Endothelial cell of umbilical vein (primary cell): Measurements from ENCODE around the gene DLG1. TPM values are rescaled to one million over a fixed set of nuclear protein-coding genes. Genes with fewer than 3 reads are reported as not detected.

Experiments used
- BruUV-seq: library from RNA; stranded (reverse); fragments of 400-500 nt; replicated peaks from 2 replicates; lab custom pipeline; 2021; lab: Mats Ljungman, UMichigan
- CTCF ChIA-PET: fragments of 300-600, 350-600 bp; sonication (Branson Sonifier 250); formaldehyde crosslinking; loops from one replicate; lab custom pipeline; 2021; ENCODE audit warnings: antibody characterized with exemption, inconsistent platforms; lab: Charles Lee
- POLR2A ChIA-PET: fragments of 300-600, 350-600 bp; sonication (Branson Sonifier 250); formaldehyde crosslinking; loops from one replicate; lab custom pipeline; 2021; ENCODE audit warnings: antibody characterized with exemption, inconsistent platforms; lab: Charles Lee
- DNase-seq: peaks from one replicate; pipeline ENCODE4 v3.0.0-alpha.2; 2011; ENCODE audit warnings: low read depth, low spot score
- FAIRE-seq: peaks from 2 replicates; lab custom pipeline; 2011; peaks lifted over from hg19 to GRCh38; lab: Jason Lieb, UNC
- H2AFZ ChIP-seq: 2 replicates; pipeline ENCODE4 v1.6.0; 2012; ENCODE audit warnings: low read depth, low read length, control low read depth, inconsistent platforms
- H3K27ac ChIP-seq: 2 replicates; pipeline ENCODE4 v1.5.1; 2011; ENCODE audit warnings: low read depth, mild to moderate bottlenecking, control low read depth, low read length, moderate library complexity; ENCODE audit not compliant: insufficient read depth
- H3K27me3 ChIP-seq, 2 experiments: 2 replicates each; pipeline versions ENCODE4 v1.6.0 to v1.6.1; 2011; ENCODE audit warnings: low read length in 2 of 2, mixed read lengths in 1 of 2; ENCODE audit not compliant: control insufficient read depth in 2 of 2, insufficient read depth in 2 of 2
- H3K36me3 ChIP-seq, 2 experiments: 2 replicates in 1 of 2; 3 replicates in 1 of 2; pipeline ENCODE4 v1.5.1; 2011; ENCODE audit warnings: low read length in 2 of 2, mild to moderate bottlenecking in 1 of 2, moderate library complexity in 1 of 2; ENCODE audit not compliant: control insufficient read depth in 2 of 2, insufficient read depth in 2 of 2; ENCODE audit errors: extremely low read depth in 1 of 2
- H3K4me1 ChIP-seq: 3 replicates; pipeline ENCODE4 v1.5.1; 2011; ENCODE audit warnings: mild to moderate bottlenecking, low read length; ENCODE audit not compliant: control insufficient read depth, insufficient read depth; ENCODE audit errors: extremely low read depth
- H3K4me2 ChIP-seq: 2 replicates; pipeline ENCODE4 v1.6.1; 2011; ENCODE audit warnings: low read length, control low read depth, mixed read lengths; ENCODE audit not compliant: insufficient read depth
- H3K4me3 ChIP-seq, 3 experiments: fragments of 200-600 bp in 1 of 3; sonication (generic), shearing (Covaris generic) in 1 of 3; replicated peaks in 1 of 3; 2 replicates each; pipeline ENCODE4 v1.5.1; 2011 to 2016; ENCODE audit warnings: control low read depth in 3 of 3, low read length in 3 of 3, mild to moderate bottlenecking in 2 of 3, inconsistent platforms in 1 of 3, low read depth in 1 of 3, moderate library complexity in 1 of 3; ENCODE audit not compliant: insufficient read depth in 1 of 3
- H3K79me2 ChIP-seq: 2 replicates; pipeline ENCODE4 v1.6.0; 2012; ENCODE audit warnings: low read length, inconsistent platforms; ENCODE audit not compliant: control insufficient read depth, insufficient read depth
- H3K9ac ChIP-seq: replicated peaks from 2 replicates; pipeline ENCODE3; 2011; ENCODE audit warnings: low read length, control low read depth; ENCODE audit not compliant: insufficient read depth; ENCODE audit errors: extremely low read depth
- H3K9me1 ChIP-seq: replicated peaks from 3 replicates; pipeline ENCODE4 v1.6.0; 2011; ENCODE audit warnings: mild to moderate bottlenecking, low read length; ENCODE audit not compliant: control insufficient read depth, insufficient read depth; ENCODE audit errors: extremely low read depth
- H3K9me3 ChIP-seq: replicated peaks from 2 replicates; pipeline ENCODE4 v1.5.1; 2012; ENCODE audit warnings: low read length, inconsistent platforms; ENCODE audit not compliant: control insufficient read depth, insufficient read depth
- H4K20me1 ChIP-seq: replicated peaks from 2 replicates; pipeline ENCODE3; 2011; ENCODE audit warnings: mild to moderate bottlenecking, low read length; ENCODE audit not compliant: control insufficient read depth, insufficient read depth; ENCODE audit errors: extremely low read depth
- EZH2 ChIP-seq: IDR thresholded peaks from 2 replicates; pipeline ENCODE4 v1.6.1; 2012; ENCODE audit warnings: borderline replicate concordance, low read depth, mild to moderate bottlenecking, moderate library complexity, low read length, inconsistent platforms; ENCODE audit not compliant: severe bottlenecking
- FOS ChIP-seq: IDR thresholded peaks from 2 replicates; pipeline ENCODE4 v1.6.1; 2011; ENCODE audit warnings: mild to moderate bottlenecking, low read length, moderate library complexity, borderline replicate concordance; ENCODE audit not compliant: insufficient read depth
- GATA2 ChIP-seq: IDR thresholded peaks from 2 replicates; pipeline ENCODE4 v1.7.0; 2011; ENCODE audit warnings: low read depth, mild to moderate bottlenecking, moderate library complexity, mixed read lengths, low read length; ENCODE audit not compliant: insufficient read length, insufficient read depth
- JUN ChIP-seq: IDR thresholded peaks from 2 replicates; pipeline ENCODE4 v1.6.1; 2011; ENCODE audit warnings: borderline replicate concordance, low read depth; ENCODE audit not compliant: insufficient read length, insufficient read depth
- MYC ChIP-seq: IDR thresholded peaks from one replicate; pipeline ENCODE4 v1.6.1; 2011; ENCODE audit warnings: mild to moderate bottlenecking, low read depth, low read length
- POLR2A ChIP-seq: IDR thresholded peaks from 2 replicates; pipeline ENCODE4 v1.6.1; 2012; ENCODE audit warnings: low read depth, mild to moderate bottlenecking, control low read depth, low read length
- POLR2AphosphoS5 ChIP-seq: IDR thresholded peaks from 2 replicates; pipeline ENCODE4 v1.6.1; 2012; ENCODE audit warnings: low read depth, mild to moderate bottlenecking, control low read depth, low read length, moderate library complexity; ENCODE audit not compliant: insufficient read depth
- dilution Hi-C: fragments of 300-500 bp; cut with MboI; formaldehyde crosslinking; loops from one replicate; pipeline ENCODE4 v1.15.0; 2019; ENCODE audit warnings: low sequenced_read_pairs; ENCODE audit not compliant: extremely low pct_ligation_motif_present
- intact Hi-C: fragments of 100-400 bp; cut with micrococcal nuclease; formaldehyde crosslinking; loops from one replicate; pipeline ENCODE4 v1.10.0; 2022
- polyA plus RNA-seq, 4 experiments: library from polyadenylated mRNA; depleted of rRNA in 3 of 4; stranded (reverse) in 3 of 4; unstranded in 1 of 4; fragments of >200 nt; gene quantifications; 2 replicates each; pipeline versions ENCODE4 v1.2.1 to v1.2.3, GENCODE V29; 2011 to 2012; ENCODE audit warnings: missing spikeins in 1 of 4
- total RNA-seq: library from RNA; stranded (reverse); gene quantifications from 2 replicates; pipeline ENCODE4 v1.2.3, GENCODE V29; 2021
- TF ChIP-seq, protein P1 (sequence below): IDR thresholded peaks from 2 replicates; pipeline ENCODE4 v1.6.1; 2011; ENCODE audit not compliant: insufficient read depth, insufficient read length
- TF ChIP-seq, protein P2 (sequence below), 2 donors: IDR thresholded peaks; 1 replicate in 1 of 2; 2 replicates in 1 of 2; pipeline ENCODE4 v1.5.1; 2011; ENCODE audit warnings: low read length in 2 of 2, mild to moderate bottlenecking in 2 of 2, moderate library complexity in 2 of 2, control low read depth in 1 of 2, inconsistent platforms in 1 of 2, low read depth in 1 of 2; ENCODE audit not compliant: insufficient read depth in 1 of 2; ENCODE audit errors: extremely low read depth in 1 of 2

DLG1 gene
- total and polyA plus RNA-seq, 2 donors (not counting 3 experiments of a cell fraction or from before 2014, with no cell fraction given), result 26.5 to 80.1 TPM

DNA sequence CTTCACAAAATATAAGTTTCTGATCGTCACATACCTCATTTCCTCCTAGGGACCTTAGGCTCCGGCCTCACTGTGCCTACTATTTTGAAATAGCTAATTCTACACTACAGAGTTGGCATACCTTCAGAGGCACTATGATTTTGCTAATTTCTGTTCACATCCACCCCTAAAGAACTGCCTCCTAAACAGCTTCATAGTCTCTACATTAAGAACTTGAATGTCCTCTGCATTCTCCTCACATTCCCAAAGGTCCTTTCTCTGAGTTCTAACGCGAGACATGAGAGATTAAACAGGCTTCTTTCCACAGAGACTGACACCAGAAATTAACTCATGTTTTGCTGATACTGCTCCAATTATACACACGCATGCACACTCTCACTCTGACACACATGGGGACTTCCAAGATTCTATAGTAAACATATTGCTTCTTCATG lies 75.5 kb downstream of the DLG1 start:
- no peaks in the 10 kb centered on the region for H3K9me1 ChIP-seq
- ChIA-PET POLR2A (no interaction called here), CTCF (interaction anchor here (0.9 to 6.1 kb wide), 8 partner anchors 13 to 287 kb away, joined by 3 to 61 read pairs (median 4); no protein-coding TSS in a partner anchor)
- H3K4me3 ChIP-seq, result no peak overlapping the region
- peaks cover 6% of the 10 kb centered on the region for H4K20me1 ChIP-seq
- FAIRE-seq, result no peak
- BruUV-seq, result no TSS peak
- H3K4me1 ChIP-seq, result peaks cover 1% of the 10 kb centered on the region
- peaks cover 76% of the 10 kb centered on the region for H3K79me2 ChIP-seq
- H3K4me2 ChIP-seq, result no peak overlapping the region
- TF ChIP-seq EZH2 (no peak), POLR2AphosphoS5 (no peak), MYC (no peak), FOS (no peak), POLR2A (no peak), GATA2 (no peak), JUN (no peak)
- TF ChIP-seq, protein P1, sequence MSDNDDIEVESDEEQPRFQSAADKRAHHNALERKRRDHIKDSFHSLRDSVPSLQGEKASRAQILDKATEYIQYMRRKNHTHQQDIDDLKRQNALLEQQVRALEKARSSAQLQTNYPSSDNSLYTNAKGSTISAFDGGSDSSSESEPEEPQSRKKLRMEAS, result no peak
- TF ChIP-seq, protein P2, sequence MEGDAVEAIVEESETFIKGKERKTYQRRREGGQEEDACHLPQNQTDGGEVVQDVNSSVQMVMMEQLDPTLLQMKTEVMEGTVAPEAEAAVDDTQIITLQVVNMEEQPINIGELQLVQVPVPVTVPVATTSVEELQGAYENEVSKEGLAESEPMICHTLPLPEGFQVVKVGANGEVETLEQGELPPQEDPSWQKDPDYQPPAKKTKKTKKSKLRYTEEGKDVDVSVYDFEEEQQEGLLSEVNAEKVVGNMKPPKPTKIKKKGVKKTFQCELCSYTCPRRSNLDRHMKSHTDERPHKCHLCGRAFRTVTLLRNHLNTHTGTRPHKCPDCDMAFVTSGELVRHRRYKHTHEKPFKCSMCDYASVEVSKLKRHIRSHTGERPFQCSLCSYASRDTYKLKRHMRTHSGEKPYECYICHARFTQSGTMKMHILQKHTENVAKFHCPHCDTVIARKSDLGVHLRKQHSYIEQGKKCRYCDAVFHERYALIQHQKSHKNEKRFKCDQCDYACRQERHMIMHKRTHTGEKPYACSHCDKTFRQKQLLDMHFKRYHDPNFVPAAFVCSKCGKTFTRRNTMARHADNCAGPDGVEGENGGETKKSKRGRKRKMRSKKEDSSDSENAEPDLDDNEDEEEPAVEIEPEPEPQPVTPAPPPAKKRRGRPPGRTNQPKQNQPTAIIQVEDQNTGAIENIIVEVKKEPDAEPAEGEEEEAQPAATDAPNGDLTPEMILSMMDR (IDR thresholded peaks at IDR 0.05; ENCODE audit: extremely low read depth in 1 of 2, insufficient read depth in 1 of 2, low read depth in 1 of 2, low read length in 2 of 2), result no peak
- H3K9me3 ChIP-seq, result no peaks in the 10 kb centered on the region
- intact Hi-C loops (no loop called here), dilution Hi-C loops (no loop called here)
- DNase-seq, result no peak
- H3K36me3 ChIP-seq, result no peaks in the 10 kb centered on the region
- no peak overlapping the region for H2AFZ ChIP-seq
- no peak overlapping the region for H3K27ac ChIP-seq
- no peaks in the 10 kb centered on the region for H3K27me3 ChIP-seq
- H3K9ac ChIP-seq, result no peak overlapping the region
